NB4 (cell line): Measurements from ENCODE around the gene PTRH1.

ENCODE experiments used
- DNase-seq: peaks from one replicate; pipeline ENCODE4 v3.0.0; 2010; ENCODE audit warnings: low read depth
- H3K4me3 ChIP-seq: one replicate; pipeline ENCODE4 v1.5.1; 2011; ENCODE audit warnings: mild to moderate bottlenecking, low read depth, low read length, moderate library complexity
- MYC ChIP-seq: IDR thresholded peaks from 2 replicates; pipeline ENCODE4 v1.6.1; 2011; ENCODE audit warnings: low read depth, low read length
- POLR2A ChIP-seq: IDR thresholded peaks from 2 replicates; pipeline ENCODE4 v1.6.1; 2011; ENCODE audit warnings: mild to moderate bottlenecking; ENCODE audit not compliant: insufficient read length; ENCODE audit errors: extremely low read depth
- TF ChIP-seq, protein P1 (sequence below): IDR thresholded peaks from one replicate; pipeline ENCODE4 v1.5.1; 2012; ENCODE audit warnings: low read depth, low read length
- TF ChIP-seq, protein P2 (sequence below): IDR thresholded peaks from 2 replicates; pipeline ENCODE4 v1.6.1; 2011; ENCODE audit warnings: low read depth, low read length

PTRH1 gene

DNA sequence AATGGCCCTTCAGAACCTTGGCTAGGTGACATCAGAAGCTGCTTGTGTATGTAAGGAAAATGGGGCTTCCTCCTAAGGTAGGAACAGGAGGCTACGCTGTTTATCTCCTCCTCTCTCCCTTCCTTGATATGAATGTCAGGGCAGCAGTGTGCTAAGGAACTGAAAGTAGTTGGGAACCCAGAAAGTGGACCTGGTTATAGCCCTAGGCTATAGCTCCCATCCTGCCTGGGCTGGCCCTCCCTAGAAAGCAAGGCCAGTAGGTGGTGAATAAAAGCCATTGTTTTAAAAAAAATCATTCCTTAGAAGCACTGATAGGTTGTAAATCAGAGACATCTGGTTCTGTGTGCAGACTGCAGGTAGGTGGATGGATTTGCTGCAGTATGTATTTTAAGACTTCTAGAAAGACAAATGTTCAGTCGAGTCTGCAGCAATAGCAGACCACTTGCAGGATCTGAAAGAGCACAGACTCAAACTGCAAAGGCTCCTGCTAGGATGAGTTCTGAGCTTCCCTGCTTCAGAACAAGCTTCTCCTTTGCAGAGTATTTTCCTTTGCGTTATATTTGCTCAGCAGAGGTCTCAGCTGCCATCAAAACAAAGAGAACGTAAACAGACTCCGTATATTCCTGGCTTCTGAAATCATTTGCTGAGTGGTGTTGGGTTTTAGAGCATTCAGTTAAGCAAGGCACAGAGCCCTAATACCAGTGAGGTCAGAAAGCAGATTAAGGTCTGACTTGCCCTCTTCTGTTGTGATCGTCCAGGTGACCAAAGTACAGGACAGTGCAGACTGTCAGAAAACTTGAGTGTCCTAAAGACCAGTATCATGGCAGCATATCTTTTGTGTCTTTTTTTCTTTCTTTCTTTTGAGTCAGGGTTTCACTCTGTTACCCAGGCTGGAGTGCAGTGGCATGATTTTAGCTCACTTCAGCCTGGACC is 28.7 kb downstream of the PTRH1 start:
- TF ChIP-seq POLR2A (no peak), MYC (no peak)
- TF ChIP-seq, protein P1, sequence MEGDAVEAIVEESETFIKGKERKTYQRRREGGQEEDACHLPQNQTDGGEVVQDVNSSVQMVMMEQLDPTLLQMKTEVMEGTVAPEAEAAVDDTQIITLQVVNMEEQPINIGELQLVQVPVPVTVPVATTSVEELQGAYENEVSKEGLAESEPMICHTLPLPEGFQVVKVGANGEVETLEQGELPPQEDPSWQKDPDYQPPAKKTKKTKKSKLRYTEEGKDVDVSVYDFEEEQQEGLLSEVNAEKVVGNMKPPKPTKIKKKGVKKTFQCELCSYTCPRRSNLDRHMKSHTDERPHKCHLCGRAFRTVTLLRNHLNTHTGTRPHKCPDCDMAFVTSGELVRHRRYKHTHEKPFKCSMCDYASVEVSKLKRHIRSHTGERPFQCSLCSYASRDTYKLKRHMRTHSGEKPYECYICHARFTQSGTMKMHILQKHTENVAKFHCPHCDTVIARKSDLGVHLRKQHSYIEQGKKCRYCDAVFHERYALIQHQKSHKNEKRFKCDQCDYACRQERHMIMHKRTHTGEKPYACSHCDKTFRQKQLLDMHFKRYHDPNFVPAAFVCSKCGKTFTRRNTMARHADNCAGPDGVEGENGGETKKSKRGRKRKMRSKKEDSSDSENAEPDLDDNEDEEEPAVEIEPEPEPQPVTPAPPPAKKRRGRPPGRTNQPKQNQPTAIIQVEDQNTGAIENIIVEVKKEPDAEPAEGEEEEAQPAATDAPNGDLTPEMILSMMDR = no peak
- TF ChIP-seq, protein P2, sequence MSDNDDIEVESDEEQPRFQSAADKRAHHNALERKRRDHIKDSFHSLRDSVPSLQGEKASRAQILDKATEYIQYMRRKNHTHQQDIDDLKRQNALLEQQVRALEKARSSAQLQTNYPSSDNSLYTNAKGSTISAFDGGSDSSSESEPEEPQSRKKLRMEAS = no peak
- no peak for DNase-seq
- no peak overlapping the region for H3K4me3 ChIP-seq

DNA sequence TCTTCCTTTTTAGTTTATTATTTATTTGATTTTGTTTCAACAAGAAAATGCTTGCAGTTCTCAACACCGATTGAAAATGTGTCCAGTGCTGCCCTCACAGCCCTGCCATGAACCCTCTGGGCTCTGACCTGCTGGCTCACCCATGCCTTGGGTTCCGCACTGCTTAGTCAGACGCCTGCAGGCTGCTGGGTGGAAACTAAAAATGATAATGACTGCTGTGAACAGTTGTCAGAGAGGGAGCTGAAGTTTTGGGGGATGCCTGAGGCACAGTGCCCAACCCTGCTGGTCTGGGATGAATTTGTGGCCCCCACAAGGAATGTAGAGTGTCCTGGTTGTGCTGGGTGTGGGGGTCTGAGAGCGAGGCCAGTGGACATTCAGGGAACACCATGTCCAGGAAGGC is 30.9 kb downstream of the PTRH1 start:
- no peak for DNase-seq

DNA sequence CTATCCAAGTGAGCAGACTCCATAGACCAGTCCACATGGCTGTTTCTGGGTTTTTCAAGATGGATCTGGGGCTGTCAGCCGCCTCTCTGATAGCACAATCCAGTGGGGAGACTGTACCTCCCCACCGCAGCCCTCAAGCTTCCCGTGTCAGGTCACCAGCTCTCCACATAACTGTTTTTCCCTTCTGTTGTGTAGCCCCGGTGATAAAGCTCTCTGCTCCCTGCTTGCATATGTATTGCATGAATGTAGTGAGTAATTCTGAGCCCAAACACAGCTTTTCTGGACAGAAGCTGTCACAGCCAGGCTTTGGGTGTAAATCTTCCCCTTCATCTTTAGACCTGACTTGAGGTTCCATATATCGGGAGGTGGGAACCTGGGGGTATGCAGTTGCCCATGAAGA is 31.7 kb downstream of the PTRH1 start:
- TF ChIP-seq, protein P2 = no peak
- no peak for TF ChIP-seq MYC
- TF ChIP-seq, protein P1 = no peak
- no peak for TF ChIP-seq POLR2A
- no peak for DNase-seq

More for the DNA sequence above, 30.9 kb downstream of the PTRH1 start:
- H3K4me3 ChIP-seq = no peak overlapping the region
- no peak for TF ChIP-seq MYC
- no peak for TF ChIP-seq POLR2A
- TF ChIP-seq, protein P2 = no peak

DNA sequence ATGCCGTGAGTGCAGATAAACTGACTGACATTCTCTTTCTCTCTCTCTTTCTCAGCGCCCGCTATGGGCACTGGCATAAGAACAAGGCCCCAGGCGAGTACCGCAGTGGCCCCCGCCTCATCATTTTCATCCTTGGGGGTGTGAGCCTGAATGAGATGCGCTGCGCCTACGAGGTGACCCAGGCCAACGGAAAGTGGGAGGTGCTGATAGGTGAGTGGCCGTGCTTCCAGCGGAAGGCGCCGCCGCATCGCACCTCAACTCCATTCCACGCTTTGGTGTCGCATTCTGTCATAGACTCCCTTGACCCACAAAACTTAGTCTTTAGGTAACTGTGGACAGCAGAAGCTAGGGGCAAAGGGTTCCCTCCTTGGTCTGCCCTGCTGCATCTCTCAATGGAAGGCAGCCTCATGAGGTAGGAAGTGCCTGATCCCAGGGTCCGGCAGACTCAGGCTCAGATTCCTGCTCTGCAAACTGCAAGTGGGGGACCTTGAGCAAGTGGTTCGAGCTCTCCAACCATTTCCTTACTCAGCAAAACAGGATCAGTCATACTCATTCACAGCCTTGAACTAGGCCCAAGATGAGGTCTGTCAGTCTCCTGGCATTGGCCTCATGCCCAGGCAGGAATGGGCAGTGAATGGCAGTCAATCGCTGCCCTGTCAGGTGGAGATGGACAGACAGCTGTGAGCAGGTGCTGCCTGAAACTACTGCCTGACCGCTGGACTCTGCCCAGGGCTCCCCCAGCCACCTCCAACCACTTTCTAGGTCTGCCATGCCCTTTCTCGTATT is 32.9 kb downstream of the PTRH1 start:
- no peak overlapping the region for H3K4me3 ChIP-seq
- TF ChIP-seq, protein P1 = no peak
- TF ChIP-seq POLR2A (no peak), MYC (no peak)
- TF ChIP-seq, protein P2 = no peak
- DNase-seq = no peak

More for the DNA sequence above, 31.7 kb downstream of the PTRH1 start:
- H3K4me3 ChIP-seq = no peak overlapping the region

DNA sequence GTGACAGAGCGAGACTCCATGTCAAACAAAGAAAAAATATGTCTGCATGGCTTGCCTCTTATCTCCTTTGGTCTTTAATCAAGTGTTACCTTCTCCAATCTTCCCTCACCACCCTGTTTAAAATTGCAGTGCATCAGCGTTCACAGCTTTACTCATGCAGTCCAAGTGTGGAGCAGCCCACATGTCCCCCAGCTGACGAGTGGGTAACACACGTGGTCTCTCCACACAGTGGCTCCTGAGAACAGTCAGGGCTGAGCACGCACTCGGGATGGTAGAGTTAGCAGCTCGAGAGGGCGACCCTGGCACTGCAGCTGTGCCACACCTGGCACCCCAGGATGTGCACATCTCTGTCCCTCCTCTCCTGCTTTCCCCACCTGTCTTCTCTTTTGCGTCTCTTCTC is 34.6 kb downstream of the PTRH1 start:
- H3K4me3 ChIP-seq = no peak overlapping the region
- DNase-seq = no peak
- no peak for TF ChIP-seq MYC
- TF ChIP-seq POLR2A = no peak
- TF ChIP-seq, protein P2 = no peak
- TF ChIP-seq, protein P1 = no peak

DNA sequence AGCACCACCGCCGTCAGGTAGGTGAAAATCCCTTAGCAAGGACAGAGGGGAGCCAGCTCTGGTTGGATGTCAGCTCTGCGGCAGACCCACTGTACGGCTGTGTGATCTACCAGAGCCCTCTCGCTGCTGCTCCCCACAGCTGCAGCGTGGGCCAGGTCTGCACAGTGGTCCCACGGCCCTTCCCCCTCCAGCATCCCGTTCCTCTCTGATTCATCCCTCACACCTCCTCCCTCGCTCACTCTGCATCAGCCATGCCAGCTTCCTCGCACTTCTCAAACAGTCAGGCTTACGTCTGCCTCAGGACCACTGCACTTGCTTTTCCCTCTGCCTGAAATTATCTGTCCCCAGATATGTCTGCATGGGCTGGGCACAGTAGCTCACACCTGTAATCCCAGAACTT is 35.2 kb downstream of the PTRH1 start:
- no peak overlapping the region for H3K4me3 ChIP-seq
- no peak for DNase-seq
- TF ChIP-seq MYC (no peak), POLR2A (no peak)
- TF ChIP-seq, protein P1 = no peak
- TF ChIP-seq, protein P2 = no peak
